ENCODE results near the gene KCTD2. TPM values are rescaled to one million over a fixed set of nuclear protein-coding genes. Genes with fewer than 3 reads are reported as not detected.
"Not testable (repeated sequence)": the region's sequence is repeated elsewhere in the genome, so short reads cannot be mapped to it uniquely, and the experiment has no call there.

Gene KCTD2
- total RNA-seq, 5 donors from 2014 or later (not counting 1 experiment from before 2014, with no cell fraction given) = 22.0 to 32.8 (median 29.0) TPM

DNA sequence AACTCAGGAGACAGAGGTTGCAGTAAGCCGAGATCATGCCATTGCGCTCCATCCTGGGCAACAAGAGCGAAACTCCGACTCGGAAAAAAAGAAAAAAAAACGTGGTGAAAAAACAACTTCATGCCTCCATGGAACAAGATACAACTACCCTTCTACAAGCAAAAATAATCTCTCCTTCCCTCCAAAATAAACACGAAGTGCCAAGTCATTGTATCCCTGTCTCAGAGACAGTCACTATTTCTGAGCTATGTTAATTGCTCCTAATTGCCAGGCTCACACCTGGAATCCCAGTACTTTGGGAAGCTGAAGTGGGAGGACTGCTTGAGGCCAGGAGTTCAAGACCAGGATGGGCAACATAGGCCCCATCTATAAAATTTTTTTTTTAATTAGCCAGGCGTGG is 21.7 kb downstream of the KCTD2 start:
- no peaks in the 10 kb centered on the region for H3K27me3 Mint-ChIP-seq
- H3K36me3 Mint-ChIP-seq = peaks cover 4% of the 10 kb centered on the region
- POLR2A ChIA-PET = no interaction called here
- Histone ChIP-seq H3K27me3 (replicated peaks in 1 of 2; ENCODE audit: control insufficient read depth in 2 of 2, extremely low read depth in 1 of 2, insufficient read depth in 2 of 2, low read length in 1 of 2) (no peaks in the 10 kb centered on the region), H3K9me3 (no peaks in the 10 kb centered on the region), H3K36me3 (ENCODE audit: control insufficient read depth in 2 of 2, extremely low read depth in 1 of 2, insufficient read depth in 1 of 2, low read length in 1 of 2) (peaks cover 11 to 15% of the 10 kb centered on the region in 2 donors), H3K4me3 (ENCODE audit: control insufficient read depth in 1 of 2, extremely low read depth in 1 of 2, low read length in 1 of 2) (no peak overlapping the region), H3K4me1 (ENCODE audit: control insufficient read depth in 1 of 2, extremely low read depth in 1 of 2, insufficient read depth in 2 of 2, low read length in 2 of 2) (peaks cover 4 to 23% of the 10 kb centered on the region in 2 experiments), H3K27ac (ENCODE audit: low read length) (no peak overlapping the region)
- WGBS (ENCODE audit: insufficient coverage) = 95% methylated on average over 6 of the region's 8 CpGs
- peaks cover 16 to 26% (median 23%) of the 10 kb centered on the region in 3 donors for H3K4me1 Mint-ChIP-seq
- CTCF ChIA-PET = interaction anchor here (0.7 to 1.6 kb wide), 6 partner anchors 32 to 1144 kb away, joined by 3 to 7 read pairs (median 3); no protein-coding TSS in a partner anchor
- DNase-seq (no peak), ATAC-seq (replicated peaks in 1 of 4) (no peak)
- no peaks in the 10 kb centered on the region for H3K9me3 Mint-ChIP-seq
- no peak overlapping the region for H3K4me3 Mint-ChIP-seq
- H3K27ac Mint-ChIP-seq = peak overlapping the region; percentile 64 to 72

DNA sequence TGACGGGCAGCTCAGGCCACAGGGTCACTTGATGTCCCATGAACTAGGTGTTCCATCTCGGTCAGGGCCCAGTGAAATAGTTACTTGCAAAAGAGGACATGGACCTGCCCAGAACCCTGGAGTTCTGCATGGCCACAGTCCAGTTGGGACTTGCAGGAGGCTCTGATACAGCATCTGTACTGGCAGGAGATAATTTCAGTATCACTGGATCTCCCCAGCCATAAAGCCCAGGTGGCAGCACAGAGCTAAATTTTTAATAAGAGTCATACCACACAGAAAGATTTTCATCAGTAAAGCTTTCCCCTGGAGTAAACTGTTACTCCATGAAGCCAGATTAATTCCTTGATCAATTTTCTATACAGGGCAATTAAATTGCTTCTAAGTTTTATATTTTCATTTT is 22.8 kb downstream of the KCTD2 start:
- 100% methylated on average over 2 of the region's 2 CpGs for WGBS (ENCODE audit: insufficient coverage)
- ATAC-seq (replicated peaks in 1 of 4) (peak in 1 of 4 experiments; percentile 50), DNase-seq (peak in 3 of 35 experiments; percentile 20 to 29 (median 26))
- Mint-ChIP-seq H3K36me3 (no peaks in the 10 kb centered on the region), H3K4me1 (peaks cover 16 to 26% (median 23%) of the 10 kb centered on the region in 3 donors), H3K27ac (peak overlapping the region; percentile 46 to 69), H3K9me3 (no peaks in the 10 kb centered on the region), H3K27me3 (no peaks in the 10 kb centered on the region), H3K4me3 (no peak overlapping the region)
- Histone ChIP-seq H3K4me3 (ENCODE audit: control insufficient read depth in 1 of 2, extremely low read depth in 1 of 2, low read length in 1 of 2) (no peak overlapping the region), H3K27me3 (replicated peaks in 1 of 2; ENCODE audit: control insufficient read depth in 2 of 2, extremely low read depth in 1 of 2, insufficient read depth in 2 of 2, low read length in 1 of 2) (no peaks in the 10 kb centered on the region), H3K4me1 (ENCODE audit: control insufficient read depth in 1 of 2, extremely low read depth in 1 of 2, insufficient read depth in 2 of 2, low read length in 2 of 2) (peaks cover 4 to 23% of the 10 kb centered on the region in 2 experiments), H3K36me3 (ENCODE audit: control insufficient read depth in 2 of 2, extremely low read depth in 1 of 2, insufficient read depth in 1 of 2, low read length in 1 of 2) (peaks cover 3 to 6% of the 10 kb centered on the region in 2 donors), H3K9me3 (no peaks in the 10 kb centered on the region), H3K27ac (ENCODE audit: low read length) (no peak overlapping the region)
- ChIA-PET CTCF (interaction anchor here in 1 of 2 donors (0.5 to 1.6 kb wide), 3 partner anchors 44 to 101 kb away, joined by 3 to 7 read pairs (median 4); no protein-coding TSS in a partner anchor), POLR2A (interaction anchor here in 1 of 2 donors (0.5 kb wide), 2 partner anchors 34 to 177 kb away, joined by 3 to 4 read pairs; no protein-coding TSS in a partner anchor)

DNA sequence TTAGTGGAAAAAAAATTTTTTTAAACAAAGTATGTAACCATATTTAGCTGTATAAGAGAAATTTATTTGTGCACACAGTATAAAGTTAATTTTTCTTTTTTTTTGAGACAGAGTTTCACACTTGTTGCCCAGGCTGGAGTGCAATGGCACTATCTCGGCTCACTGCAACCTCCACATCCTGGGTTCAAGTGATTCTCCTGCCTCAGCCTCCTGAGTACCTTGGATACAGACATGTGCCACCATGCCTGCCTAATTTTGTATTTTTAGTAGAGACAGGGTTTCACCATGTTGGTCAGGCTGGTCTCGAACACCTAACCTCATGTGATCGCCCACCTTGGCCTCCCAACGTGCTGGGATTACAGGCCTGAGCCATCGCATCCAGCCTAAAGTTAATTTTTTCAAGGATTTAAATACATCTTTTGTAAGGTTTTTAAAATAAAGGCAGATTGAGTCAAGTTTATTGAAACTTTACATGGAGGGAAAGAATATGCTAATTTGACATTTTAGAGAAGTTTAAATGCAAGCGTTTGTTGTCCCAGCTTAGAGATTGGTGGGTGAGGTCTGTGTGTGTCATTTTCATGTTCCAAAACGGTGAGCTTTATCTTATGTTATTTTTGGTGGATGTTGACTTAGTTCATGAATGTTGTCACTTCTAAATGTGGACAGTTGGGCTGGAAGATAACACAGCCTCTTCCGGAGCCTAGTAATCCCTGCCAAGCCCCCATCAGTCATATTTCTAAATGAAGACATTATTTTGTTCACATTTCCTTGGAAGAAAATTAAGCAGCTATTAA is 24.6 kb downstream of the KCTD2 start:
- H3K36me3 ChIP-seq (ENCODE audit: control insufficient read depth in 2 of 2, extremely low read depth in 1 of 2, insufficient read depth in 1 of 2, low read length in 1 of 2); H3K27me3 Mint-ChIP-seq; H3K9me3 ChIP-seq; H3K4me3 Mint-ChIP-seq; H3K27me3 ChIP-seq (replicated peaks in 1 of 2; ENCODE audit: control insufficient read depth in 2 of 2, extremely low read depth in 1 of 2, insufficient read depth in 2 of 2, low read length in 1 of 2); H3K27ac ChIP-seq (ENCODE audit: low read length); H3K9me3 Mint-ChIP-seq; H3K4me3 ChIP-seq (ENCODE audit: control insufficient read depth in 1 of 2, extremely low read depth in 1 of 2, low read length in 1 of 2); DNase-seq; ATAC-seq (replicated peaks in 1 of 4); H3K27ac Mint-ChIP-seq; CTCF ChIA-PET; H3K36me3 Mint-ChIP-seq: not testable (repeated sequence)
- POLR2A ChIA-PET = interaction anchor here in 1 of 2 donors (0.7 kb wide), 1 partner anchor 38 kb away, joined by 3 read pairs; the partner anchor contains the start of gene ARMC7
- no CpG with 5 or more reads among the region's 8 CpGs for WGBS (ENCODE audit: insufficient coverage)
- H3K4me1 ChIP-seq (ENCODE audit: control insufficient read depth in 1 of 2, extremely low read depth in 1 of 2, insufficient read depth in 2 of 2, low read length in 2 of 2) = peaks cover 4 to 12% of the 10 kb centered on the region in 2 experiments
- peaks cover 10 to 15% (median 13%) of the 10 kb centered on the region in 3 donors for H3K4me1 Mint-ChIP-seq

DNA sequence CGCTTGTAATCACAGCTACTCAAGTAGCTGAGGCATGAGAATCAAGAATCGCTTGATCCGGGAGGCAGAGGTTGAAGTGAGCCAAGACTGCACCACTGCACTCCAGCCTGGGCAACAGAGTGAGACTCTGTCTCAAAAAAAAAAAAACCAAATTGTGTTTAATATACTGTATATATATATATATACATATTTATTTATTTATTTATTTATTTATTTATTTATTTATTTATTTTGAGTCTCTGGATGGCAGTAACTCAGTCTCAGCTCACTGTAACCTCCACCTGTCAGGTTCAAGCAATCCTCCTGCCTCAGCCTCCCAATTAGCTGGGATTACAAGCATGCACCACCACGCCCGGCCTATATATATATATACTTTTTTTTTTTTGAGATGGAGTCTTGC is 25.9 kb downstream of the KCTD2 start:
- H3K27me3 Mint-ChIP-seq; ATAC-seq (replicated peaks in 1 of 4); H3K27me3 ChIP-seq (replicated peaks in 1 of 2; ENCODE audit: control insufficient read depth in 2 of 2, extremely low read depth in 1 of 2, insufficient read depth in 2 of 2, low read length in 1 of 2); H3K9me3 ChIP-seq; DNase-seq; H3K4me3 Mint-ChIP-seq; H3K36me3 ChIP-seq (ENCODE audit: control insufficient read depth in 2 of 2, extremely low read depth in 1 of 2, insufficient read depth in 1 of 2, low read length in 1 of 2); H3K9me3 Mint-ChIP-seq; H3K27ac Mint-ChIP-seq; H3K4me3 ChIP-seq (ENCODE audit: control insufficient read depth in 1 of 2, extremely low read depth in 1 of 2, low read length in 1 of 2); H3K27ac ChIP-seq (ENCODE audit: low read length); H3K36me3 Mint-ChIP-seq: not testable (repeated sequence)
- WGBS (ENCODE audit: insufficient coverage) = no CpG with 5 or more reads among the region's 5 CpGs
- peaks cover 3 to 15% of the 10 kb centered on the region in 2 experiments for H3K4me1 ChIP-seq (ENCODE audit: control insufficient read depth in 1 of 2, extremely low read depth in 1 of 2, insufficient read depth in 2 of 2, low read length in 2 of 2)
- ChIA-PET POLR2A (interaction anchor here in 1 of 2 donors (0.7 kb wide), 2 partner anchors 156 to 193 kb away, joined by 3 to 5 read pairs; no protein-coding TSS in a partner anchor), CTCF (interaction anchor here in 1 of 2 donors (0.7 kb wide), 1 partner anchor 108 kb away, joined by 3 read pairs; no protein-coding TSS in a partner anchor)
- H3K4me1 Mint-ChIP-seq = peaks cover 4 to 16% (median 15%) of the 10 kb centered on the region in 3 donors

DNA sequence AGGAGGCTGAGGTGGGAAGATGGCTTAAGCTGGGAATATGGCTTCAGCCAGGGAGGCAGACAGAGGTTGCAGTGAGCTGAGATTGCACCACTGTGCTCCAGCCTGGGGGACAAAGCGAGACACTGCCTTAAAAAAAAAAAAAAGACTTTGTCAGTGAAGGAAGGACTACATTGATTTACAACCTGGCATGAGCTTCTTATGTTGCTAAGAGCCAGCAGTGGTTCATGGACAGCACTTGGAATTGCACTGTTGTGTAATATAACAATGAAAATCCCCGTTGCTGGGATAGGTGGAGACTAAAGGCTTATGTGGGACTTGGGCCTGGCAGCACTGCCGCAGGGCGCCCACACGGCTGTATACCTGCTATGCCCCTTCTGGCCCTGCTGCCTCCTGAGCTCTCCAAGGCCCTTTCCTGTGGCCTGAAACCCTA is 26.6 kb downstream of the KCTD2 start:
- no peaks in the 10 kb centered on the region for H3K36me3 Mint-ChIP-seq
- ATAC-seq (replicated peaks in 1 of 4) (no peak), DNase-seq (no peak)
- CTCF ChIA-PET = interaction anchor here in 1 of 2 donors (0.5 to 0.7 kb wide), 2 partner anchors 14 to 95 kb away, joined by 3 to 4 read pairs; no protein-coding TSS in a partner anchor
- POLR2A ChIA-PET = interaction anchor here in 1 of 2 donors (0.7 kb wide), 1 partner anchor 155 kb away, joined by 5 read pairs; no protein-coding TSS in a partner anchor
- no peaks in the 10 kb centered on the region for H3K27me3 Mint-ChIP-seq
- Histone ChIP-seq H3K9me3 (no peaks in the 10 kb centered on the region), H3K27me3 (replicated peaks in 1 of 2; ENCODE audit: control insufficient read depth in 2 of 2, extremely low read depth in 1 of 2, insufficient read depth in 2 of 2, low read length in 1 of 2) (peaks cover 0 to 9% of the 10 kb centered on the region in 2 experiments), H3K4me3 (ENCODE audit: control insufficient read depth in 1 of 2, extremely low read depth in 1 of 2, low read length in 1 of 2) (no peak overlapping the region), H3K4me1 (ENCODE audit: control insufficient read depth in 1 of 2, extremely low read depth in 1 of 2, insufficient read depth in 2 of 2, low read length in 2 of 2) (peaks cover 2 to 19% of the 10 kb centered on the region in 2 experiments), H3K27ac (ENCODE audit: low read length) (no peak overlapping the region), H3K36me3 (ENCODE audit: control insufficient read depth in 2 of 2, extremely low read depth in 1 of 2, insufficient read depth in 1 of 2, low read length in 1 of 2) (no peaks in the 10 kb centered on the region)
- no peak overlapping the region for H3K27ac Mint-ChIP-seq
- 84% methylated on average over 5 of the region's 5 CpGs for WGBS (ENCODE audit: insufficient coverage)
- no peaks in the 10 kb centered on the region for H3K9me3 Mint-ChIP-seq
- H3K4me1 Mint-ChIP-seq = peaks cover 0 to 18% (median 15%) of the 10 kb centered on the region in 3 donors
- H3K4me3 Mint-ChIP-seq = no peak overlapping the region

DNA sequence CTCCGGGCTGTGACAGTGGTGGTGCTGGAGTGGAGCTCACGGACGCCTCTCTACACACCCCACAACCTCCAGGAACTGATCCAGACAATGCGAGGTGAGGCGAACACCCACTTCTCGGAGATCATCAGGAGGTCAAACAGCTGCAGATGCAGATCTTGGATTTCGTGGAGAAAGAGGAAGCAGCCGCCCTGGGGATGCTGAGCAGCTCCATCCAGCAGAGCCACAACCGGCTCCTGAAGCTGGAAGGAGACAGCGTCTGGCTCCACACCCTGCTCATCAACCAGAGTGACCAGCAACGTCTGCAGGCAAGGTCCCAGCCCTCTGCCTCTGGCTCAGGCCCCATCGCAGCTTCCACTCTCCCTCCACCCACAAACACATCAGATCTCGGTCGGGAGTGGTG is 27.5 kb downstream of the KCTD2 start:
- no peak overlapping the region for H3K27ac Mint-ChIP-seq
- no peaks in the 10 kb centered on the region for H3K27me3 Mint-ChIP-seq
- ChIA-PET CTCF (no interaction called here), POLR2A (interaction anchor here in 1 of 2 donors (0.6 kb wide), 1 partner anchor 16 kb away, joined by 3 read pairs; no protein-coding TSS in a partner anchor)
- WGBS (ENCODE audit: insufficient coverage) = 90% methylated on average over 8 of the region's 14 CpGs
- no peaks in the 10 kb centered on the region for H3K9me3 ChIP-seq
- no peak for DNase-seq
- H3K4me1 ChIP-seq (ENCODE audit: control insufficient read depth in 1 of 2, extremely low read depth in 1 of 2, insufficient read depth in 2 of 2, low read length in 2 of 2) = peaks cover 2 to 24% of the 10 kb centered on the region in 2 experiments
- H3K4me3 ChIP-seq (ENCODE audit: control insufficient read depth in 1 of 2, extremely low read depth in 1 of 2, low read length in 1 of 2) = no peak overlapping the region
- no peaks in the 10 kb centered on the region for H3K36me3 ChIP-seq (ENCODE audit: control insufficient read depth in 2 of 2, extremely low read depth in 1 of 2, insufficient read depth in 1 of 2, low read length in 1 of 2)
- H3K4me3 Mint-ChIP-seq = no peak overlapping the region
- no peaks in the 10 kb centered on the region for H3K36me3 Mint-ChIP-seq
- peaks cover 0 to 22% (median 18%) of the 10 kb centered on the region in 3 donors for H3K4me1 Mint-ChIP-seq
- H3K27me3 ChIP-seq (replicated peaks in 1 of 2; ENCODE audit: control insufficient read depth in 2 of 2, extremely low read depth in 1 of 2, insufficient read depth in 2 of 2, low read length in 1 of 2) = peaks cover 0 to 18% of the 10 kb centered on the region in 2 experiments
- no peak for ATAC-seq (replicated peaks in 1 of 4)
- no peaks in the 10 kb centered on the region for H3K9me3 Mint-ChIP-seq
- H3K27ac ChIP-seq (ENCODE audit: low read length) = no peak overlapping the region
